HG03103 (cell line): Measurements from ENCODE around the gene SUFU.
A peak's percentile ranks its signal among the peaks of the same experiment; 100 is the strongest.

Experiments
- ATAC-seq: cut with Tn5 transposase; IDR thresholded peaks from one replicate; pipeline ENCODE4 v1.9.1; 2021; ENCODE audit warnings: low read depth; ENCODE audit not compliant: unreplicated experiment

SUFU gene

DNA sequence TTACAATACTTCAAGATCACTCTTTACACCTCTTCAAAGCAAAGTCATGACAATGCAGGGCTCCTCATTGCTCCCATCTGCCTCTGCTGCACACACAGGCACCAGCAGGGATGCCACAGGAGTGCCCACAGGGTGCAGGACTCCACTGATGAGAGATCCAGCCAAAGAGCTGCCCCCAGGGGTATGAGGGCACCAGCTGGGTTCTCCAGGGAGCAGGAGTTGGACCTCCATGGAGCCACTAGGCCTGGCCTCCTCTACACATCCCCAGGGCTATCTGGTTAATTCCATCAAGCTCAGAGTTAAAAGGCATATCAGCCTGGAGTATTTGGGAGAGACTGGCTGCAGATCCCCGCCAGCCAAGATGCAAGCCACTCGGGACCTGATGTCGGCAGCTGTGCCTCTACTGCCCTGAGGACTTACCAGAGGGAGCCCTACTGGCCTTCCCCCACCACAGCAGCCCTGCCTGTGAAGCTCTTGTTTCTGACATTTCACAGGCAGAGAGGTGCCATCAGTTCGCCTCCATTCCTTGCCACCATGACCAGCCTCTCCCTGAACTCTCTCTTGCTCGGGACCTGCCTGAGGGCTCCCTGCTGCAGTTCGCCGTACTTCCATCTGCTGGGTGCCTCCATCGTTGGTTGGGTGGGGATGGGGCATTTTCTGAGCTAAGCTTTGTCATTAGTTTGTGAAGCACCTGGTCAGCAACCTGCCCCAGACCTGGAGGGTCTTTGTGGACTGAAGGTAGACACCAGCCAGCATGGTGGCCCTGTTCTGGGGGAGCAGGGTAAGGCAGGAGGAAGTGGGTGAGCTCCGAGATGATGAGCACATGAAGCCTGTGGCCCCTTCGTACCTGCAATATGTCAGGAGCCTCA lies 128.0 kb downstream of the SUFU start:
- ATAC-seq, result no peak

DNA sequence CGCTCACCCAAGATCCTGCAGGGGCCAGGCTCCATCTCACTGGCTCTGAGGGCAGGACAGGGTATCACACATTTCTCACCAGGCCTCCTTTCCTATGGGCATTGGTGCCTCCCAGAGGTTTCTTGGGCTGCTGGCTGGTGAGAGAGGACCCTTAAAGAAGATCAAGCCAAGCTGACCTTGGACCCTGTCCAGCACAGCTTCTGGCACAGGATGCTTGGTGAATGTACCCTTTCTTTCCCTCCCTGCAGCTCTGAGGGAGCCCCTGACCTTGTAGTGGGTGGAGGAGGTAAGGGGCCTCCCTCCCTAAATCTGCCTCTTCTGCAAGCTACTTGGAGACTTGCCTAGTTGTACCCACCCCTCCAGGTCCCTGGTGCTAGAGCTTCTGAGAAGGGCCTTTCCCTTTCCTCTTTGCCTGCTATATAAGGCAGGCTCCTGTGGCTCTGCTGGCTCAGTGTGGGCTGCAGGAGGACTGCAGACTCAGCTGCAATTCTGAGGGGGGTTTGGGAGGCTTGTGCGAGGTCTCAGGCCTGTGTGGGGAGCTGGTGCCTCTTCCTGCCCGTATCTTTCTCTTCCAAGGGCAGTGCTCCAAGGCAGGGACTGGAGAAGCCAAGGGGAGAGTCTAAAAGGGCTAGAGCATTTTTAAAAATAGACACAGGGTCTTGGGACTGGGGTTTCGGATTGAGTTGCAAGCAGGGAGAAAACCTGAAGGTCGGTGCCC lies 128.8 kb downstream of the SUFU start:
- no peak for ATAC-seq

DNA sequence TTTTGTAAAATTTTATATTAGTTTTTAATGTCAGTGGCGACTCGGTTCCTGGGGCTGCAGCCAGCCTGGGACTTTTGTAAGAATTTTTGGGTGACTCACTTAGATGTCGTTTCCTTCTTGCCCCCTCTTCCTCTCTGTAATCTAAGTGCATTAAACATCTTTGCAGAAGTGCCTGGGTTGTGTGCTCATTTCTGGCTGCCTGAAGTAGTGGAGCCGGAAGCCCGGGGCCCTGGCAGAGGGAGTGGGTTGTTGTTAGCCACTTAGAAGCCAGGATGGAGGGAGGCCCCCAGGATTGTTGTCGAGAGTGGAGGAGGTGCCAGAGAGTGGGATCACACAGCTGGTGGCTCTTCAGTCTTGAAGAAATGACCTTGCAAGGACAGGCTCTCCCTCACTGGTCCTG lies 129.5 kb downstream of the SUFU start:
- ATAC-seq, result no peak

DNA sequence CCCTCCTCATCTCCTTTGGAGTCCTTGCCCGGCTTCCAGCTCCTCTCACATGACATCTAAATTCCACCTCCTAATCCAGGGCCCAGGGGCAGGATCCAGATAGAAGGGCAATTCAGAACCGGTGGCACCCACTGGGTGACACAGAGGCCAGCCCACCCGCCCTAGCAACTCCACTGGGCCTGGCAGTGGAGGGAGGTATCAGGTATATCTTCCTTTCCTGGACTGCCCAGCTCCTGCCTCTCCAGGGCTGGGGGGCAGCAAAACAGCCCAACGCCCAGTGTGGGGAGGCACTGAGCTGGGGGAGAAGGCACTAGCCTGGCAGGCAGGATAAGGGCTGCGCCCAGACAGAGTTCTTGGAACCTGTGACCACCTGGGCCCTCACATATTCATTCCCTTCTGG lies 130.1 kb downstream of the SUFU start:
- no peak for ATAC-seq

DNA sequence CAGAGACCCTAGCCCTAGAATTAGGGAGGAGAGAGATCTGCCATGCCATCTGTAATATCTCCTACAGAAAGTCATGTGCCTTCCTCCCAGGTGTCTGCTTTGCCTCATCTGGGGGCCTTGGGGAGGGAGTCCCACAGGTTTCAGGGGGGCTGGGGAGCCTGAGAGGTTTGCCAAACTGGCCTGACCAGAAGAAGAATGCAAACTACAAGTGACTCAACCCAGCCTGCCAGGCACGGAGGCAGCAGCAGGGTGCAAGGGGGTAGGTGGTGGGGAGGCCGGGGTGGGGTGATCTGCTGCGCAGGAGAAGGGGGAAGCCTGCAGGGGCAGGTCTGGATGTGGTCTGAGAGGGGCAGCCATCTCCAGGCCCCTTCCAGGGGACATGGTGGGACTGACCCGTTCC lies 130.9 kb downstream of the SUFU start:
- ATAC-seq, result no peak

DNA sequence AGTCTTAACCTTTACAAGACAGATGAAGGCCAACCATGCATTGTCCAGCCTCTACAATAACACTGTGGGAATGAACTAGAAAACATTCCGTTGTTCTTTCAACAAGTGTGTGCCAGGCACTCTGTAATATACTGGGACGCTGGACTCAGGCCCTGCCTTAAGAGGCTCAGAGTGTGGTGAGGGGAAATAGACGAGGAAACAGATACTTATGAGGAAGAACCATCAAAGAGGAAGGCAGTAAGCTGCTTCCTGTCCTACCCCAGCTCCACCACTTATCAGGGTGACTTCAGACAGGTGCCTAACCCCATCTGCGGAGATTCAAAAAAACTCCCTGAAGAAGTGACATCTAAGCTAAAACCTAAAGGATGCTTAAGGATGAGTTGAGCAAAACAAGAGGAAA lies 131.6 kb downstream of the SUFU start:
- ATAC-seq, result no peak

DNA sequence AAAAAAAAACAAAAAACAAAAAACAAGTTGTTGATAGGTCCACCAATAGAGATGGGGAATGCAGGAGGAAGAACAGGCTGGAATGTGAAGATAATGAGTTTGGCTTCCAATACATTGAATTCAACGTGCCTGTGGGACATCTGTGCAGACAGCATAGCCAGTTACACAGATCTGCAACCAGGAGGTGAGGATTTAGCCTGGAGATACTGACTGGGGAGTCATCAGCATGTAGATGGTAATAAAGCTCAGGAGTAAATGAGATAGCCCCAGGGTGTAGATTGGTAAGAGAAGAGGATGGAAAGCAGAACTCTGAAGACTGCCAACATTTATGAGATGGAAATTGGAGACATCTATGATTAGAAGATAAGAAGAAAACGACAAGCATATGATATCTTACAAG lies 135.8 kb downstream of the SUFU start:
- no peak for ATAC-seq

DNA sequence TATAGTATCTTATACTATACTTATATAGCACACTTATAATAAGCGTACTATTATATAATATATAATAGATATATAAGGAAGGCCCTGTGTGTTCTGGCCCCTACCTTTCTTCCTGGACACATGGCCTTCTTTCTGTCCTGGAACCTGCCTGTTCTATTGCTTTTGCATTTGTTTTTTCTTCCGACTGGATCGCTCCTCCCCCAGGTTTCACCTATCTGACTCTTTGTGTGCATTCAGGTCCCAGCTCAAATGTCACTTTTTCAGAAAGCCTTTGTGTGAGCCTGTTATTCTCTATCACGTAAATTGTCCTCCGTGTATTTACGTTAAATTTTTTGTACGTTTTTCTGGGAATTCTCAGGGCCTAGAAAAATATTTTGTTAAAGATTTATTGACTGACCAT lies 137.6 kb downstream of the SUFU start:
- ATAC-seq, result no peak

DNA sequence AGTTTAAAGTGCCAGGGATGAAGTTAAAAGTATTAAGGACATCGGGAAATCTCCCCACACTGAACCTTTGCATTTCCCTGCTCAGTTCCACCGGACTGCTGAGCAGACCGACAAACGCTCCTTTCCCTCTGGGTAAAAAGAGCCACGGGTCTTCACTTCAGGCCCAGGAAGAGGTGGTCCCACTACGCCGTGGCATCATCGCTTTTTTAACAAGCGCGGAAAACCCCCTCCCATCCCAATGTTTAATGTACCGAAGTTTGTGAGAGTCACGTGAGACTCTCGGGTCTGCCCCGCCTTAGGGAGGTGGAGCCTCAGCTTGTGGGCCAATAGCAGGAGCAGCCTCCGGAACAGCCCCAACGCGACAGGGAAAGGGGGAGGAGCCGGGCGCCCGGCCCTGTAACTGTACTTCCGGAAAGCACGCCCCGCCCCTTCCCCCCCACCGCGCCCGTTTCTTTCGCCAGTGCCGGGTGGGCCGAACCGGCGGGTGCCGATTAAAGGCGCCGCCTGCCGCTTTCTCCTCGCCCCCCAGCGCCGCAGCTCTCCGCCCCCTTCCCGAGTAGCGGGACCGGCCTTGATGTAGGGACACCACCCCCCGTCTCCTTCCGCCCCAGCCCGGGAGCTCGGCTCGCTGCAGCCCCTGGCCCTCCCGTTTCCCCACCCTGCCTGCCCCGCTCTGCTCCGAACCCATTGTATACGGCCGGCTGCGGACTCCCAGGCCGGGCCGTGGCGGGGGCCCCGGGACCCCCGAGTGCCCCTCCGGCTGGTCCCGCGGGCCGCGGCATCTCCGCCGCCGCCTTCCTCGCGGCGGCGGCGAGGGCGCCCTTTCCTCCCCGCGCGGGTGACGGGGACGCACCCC lies 138.3 kb downstream of the SUFU start:
- ATAC-seq, result peak; percentile 49

DNA sequence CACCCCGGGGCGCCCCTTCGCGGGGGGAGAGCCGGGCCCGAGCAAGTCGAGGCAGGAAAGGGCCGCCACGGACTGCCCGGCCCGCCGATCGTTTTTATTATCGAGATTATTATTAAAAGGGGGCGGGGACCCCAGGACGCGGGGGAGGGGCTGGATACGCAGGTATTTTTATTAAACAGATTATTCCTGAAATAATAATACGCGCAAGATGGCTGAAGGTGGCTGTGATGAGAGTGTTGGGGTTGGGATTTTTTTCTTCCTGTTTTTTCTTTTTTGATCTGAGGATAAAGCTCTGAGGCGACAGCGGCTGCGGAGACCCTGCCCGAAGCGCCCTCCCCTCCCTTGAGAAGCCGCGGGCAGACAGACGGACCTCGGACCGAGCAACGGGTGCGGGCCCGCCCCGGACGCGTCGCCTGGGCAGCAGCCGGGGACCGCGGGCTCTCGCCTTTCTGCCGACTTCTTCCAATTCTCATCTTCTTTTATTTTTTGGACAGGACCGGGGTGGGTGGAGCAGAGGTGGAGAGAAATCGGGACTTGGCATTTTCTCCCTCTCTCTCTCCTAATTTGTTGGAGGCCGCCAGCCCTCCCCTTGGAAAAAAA lies 139.1 kb downstream of the SUFU start:
- no peak for ATAC-seq

DNA sequence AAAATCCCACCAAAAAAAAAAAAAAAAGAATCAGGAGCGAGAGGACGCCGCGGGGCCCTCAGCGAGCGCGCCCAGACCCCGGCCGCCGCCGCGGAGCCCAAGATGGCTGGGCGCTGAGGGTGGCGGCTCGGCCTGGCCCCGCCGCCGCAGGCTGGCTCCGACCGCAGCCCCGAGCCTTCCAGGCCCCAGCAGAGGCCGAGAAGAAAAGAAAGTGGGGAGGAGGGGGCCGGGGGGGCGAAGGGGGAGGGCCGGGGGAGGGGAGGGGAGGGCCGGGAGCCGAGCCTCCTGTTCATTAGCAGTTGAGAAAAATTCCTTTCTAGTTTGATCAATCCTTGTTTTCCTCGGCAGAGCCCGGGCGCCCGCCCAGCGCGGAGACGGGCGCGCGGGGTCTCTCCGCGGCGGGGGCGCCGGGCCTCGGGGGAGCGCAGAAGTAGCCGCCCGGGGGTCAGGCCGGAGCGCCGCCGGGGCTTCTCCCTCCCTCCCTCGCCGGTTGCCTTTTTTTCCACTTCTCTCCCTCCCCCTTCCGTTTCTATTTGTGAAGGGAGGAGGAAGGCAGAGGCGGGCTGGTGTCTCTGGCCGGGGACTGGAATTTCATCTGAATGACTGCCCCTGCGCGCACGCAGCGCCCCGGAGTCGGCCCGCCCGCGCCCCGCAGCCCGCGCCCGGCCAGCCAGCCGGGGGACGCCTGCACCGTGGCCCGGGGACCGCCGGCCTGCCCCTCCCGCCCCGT lies 139.7 kb downstream of the SUFU start:
- ATAC-seq, result no peak

DNA sequence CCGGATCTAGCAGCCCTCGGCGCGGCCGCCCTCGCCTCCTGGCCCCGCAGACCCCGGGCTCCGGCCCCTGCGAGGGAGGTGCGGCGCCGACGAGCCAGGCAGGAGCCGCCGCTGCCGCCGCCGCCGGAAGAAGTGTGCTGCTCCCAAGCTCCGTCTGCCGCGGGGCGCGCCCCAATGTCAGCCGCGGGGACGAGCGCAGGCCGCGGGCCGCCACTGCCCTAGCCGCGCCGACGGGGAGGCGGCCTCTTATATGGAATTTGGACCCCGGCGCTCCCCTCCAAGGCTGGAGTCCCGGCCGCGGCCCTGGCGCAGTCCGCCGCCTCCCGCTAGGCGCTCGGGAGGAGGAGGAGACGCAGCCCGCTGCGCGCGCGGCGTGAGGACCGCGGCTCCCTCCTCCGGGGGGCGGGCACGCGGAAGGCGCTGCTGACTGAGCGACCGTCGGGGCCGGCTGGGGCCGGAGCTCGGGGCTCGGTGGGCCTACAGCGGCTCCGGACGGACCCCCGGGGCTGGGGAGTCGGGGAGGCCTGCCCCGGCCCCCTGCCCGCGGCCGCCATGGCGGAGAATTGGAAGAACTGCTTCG lies 140.4 kb downstream of the SUFU start, which contains the start of gene TRIM8:
Gene TRIM8, plus strand, starts transcription at position 414 of the 580 bp plus-strand sequence. Its CDS starts 139 bp downstream, at position 553.
- ATAC-seq, result no peak

DNA sequence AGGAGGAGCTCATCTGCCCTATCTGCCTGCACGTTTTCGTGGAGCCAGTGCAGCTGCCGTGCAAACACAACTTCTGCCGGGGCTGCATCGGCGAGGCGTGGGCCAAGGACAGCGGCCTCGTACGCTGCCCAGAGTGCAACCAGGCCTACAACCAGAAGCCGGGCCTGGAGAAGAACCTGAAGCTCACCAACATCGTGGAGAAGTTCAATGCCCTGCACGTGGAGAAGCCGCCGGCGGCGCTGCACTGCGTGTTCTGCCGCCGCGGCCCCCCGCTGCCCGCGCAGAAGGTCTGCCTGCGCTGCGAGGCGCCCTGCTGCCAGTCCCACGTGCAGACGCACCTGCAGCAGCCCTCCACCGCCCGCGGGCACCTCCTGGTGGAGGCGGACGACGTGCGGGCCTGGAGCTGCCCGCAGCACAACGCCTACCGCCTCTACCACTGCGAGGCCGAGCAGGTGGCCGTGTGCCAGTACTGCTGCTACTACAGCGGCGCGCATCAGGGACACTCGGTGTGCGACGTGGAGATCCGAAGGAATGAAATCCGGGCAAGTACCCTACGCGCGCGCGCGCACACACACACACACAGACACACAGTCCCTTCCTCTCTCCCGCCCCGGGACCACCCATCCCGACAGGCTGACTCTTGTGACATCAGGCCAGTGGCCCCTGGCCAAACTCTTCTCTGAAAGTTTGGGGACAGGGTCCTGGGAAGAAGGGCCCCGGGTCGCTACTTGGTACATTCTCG lies 141.0 kb downstream of the SUFU start:
- no peak for ATAC-seq

DNA sequence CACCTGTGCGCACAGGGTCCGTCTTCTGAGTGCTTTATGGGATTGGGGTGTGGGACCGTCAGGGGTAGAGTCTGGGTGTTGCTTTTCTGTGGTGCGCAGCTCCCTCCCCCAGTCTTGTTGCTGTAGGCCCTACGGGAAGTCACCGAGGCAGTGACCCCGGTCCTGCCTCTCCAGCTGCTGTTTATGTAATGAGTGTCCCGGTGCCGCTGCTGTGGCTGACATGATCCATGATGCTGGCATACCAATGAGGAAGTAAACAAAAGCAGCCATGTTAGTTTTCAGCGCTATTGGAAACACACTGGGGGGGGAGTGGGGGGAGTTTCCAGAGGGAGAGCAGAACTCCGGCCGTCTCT lies 141.6 kb downstream of the SUFU start:
- ATAC-seq, result no peak

DNA sequence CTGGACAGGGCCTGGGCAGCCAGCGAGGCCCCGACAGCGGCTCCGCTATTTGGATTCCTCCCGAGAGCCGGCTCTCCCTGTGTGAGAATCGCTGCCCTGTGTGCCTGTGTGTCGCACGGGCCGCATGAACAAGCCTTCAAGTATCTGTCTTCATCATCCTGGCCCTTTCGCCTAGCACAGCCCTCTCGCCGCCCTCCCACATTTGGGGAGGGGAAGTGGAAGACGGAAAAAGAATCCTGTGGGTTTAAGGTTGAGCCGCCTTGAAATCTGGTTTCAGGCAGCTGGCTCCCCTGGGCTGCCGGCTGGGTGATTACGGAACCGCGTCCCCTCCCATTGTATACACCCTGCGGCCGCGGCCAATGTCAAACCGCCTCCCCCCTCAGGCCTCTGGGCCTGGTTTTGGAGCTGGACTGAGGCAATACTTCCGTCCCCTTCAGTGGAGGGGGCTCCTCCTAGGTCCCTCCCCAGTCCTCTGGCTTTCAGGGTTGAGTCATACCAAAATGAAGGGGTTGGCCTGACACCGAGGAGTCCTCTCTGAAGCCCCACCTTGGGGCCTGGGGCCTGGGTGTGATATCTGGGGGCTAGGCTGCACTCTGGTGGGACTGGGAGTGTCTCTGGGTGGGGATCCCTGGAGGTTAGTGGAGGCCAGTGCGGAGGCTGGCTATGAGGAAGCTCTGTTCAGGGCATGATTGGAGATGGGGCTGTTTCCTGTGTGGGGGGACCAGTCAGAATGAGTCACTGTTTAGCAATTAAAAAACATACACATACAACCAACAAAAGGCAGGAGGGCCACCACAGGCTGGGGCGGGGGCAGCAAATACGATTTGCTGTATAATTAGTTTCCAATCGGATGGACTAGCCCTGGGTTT lies 142.2 kb downstream of the SUFU start:
- ATAC-seq, result peak; percentile 26

DNA sequence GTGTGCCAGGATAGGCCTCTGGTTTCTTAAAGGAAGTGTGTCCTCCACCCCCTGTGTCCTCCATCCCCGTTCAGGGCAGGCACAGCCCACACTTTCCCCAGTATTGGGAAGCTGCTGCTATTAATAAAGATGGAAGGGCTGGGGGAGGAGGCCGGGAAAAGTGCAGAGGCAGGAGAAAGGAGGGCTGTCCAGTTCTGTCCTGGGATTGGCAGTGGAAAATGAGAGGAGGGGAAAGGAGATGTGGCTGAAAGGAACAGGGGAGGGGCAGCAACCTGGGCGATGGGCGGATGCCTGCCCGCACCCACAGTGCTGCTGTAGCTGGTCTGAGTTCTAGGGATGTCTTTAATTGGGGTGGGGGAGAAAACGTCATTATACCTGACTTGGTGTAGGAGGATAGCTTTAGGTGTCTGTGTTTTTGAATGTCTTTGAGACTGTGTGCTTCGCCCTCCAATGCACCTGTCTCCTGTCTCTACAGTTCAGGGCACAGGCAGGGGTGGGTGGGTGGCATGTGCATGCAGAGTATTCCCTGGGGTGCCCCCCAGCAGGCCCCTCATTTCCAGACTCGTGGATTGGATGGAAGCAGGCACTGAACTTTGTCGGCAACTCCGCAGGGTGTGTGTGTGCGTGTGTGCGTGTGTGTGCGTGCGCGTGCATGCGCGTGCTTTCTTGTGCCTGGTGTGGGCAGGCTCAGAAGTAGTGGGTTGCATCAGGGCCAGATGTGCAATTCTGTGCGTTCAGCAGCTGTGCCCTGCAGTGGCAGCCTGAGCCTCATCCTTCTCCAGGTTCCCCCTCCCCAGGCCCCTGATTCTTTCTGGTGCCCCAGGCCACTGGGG lies 143.1 kb downstream of the SUFU start:
- ATAC-seq, result no peak
